ENCODE measurements around the gene SLC17A1. TPM values are rescaled to one million over a fixed set of nuclear protein-coding genes. Genes with fewer than 3 reads are reported as not detected.

Gene SLC17A1
- total RNA-seq, 4 donors from 2014 or later: not detected

GRCh38 chr6:25735261-25735660 is 96.6 kb downstream of the SLC17A1 start:
- no peak overlapping the region for H3K27ac ChIP-seq
- DNase-seq: no peak
- H3K9me3 ChIP-seq: no peaks in the 10 kb centered on the region
- no peak for TF ChIP-seq POLR2A (IDR thresholded peaks at IDR 0.05)
- TF ChIP-seq, protein P1, sequence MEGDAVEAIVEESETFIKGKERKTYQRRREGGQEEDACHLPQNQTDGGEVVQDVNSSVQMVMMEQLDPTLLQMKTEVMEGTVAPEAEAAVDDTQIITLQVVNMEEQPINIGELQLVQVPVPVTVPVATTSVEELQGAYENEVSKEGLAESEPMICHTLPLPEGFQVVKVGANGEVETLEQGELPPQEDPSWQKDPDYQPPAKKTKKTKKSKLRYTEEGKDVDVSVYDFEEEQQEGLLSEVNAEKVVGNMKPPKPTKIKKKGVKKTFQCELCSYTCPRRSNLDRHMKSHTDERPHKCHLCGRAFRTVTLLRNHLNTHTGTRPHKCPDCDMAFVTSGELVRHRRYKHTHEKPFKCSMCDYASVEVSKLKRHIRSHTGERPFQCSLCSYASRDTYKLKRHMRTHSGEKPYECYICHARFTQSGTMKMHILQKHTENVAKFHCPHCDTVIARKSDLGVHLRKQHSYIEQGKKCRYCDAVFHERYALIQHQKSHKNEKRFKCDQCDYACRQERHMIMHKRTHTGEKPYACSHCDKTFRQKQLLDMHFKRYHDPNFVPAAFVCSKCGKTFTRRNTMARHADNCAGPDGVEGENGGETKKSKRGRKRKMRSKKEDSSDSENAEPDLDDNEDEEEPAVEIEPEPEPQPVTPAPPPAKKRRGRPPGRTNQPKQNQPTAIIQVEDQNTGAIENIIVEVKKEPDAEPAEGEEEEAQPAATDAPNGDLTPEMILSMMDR (IDR thresholded peaks at IDR 0.05): no peak
- no peaks in the 10 kb centered on the region for H3K4me1 ChIP-seq
- intact Hi-C loops (cut with DNase I; ENCODE audit: low total_unique reads): no loop called here
- no peak overlapping the region for H3K4me3 ChIP-seq
- no peaks in the 10 kb centered on the region for H3K27me3 ChIP-seq
- no peaks in the 10 kb centered on the region for H3K36me3 ChIP-seq

Other genes with a start within 250 kb of the SLC17A1 start
- under 1 TPM in 1 of 4 donors, not detected in 3; 0.30 TPM for gene SCGN, start 179.8 kb downstream of the SLC17A1 start, total RNA-seq
- gene SLC17A4, start 77.3 kb downstream of the SLC17A1 start, total RNA-seq: under 1 TPM in 1 of 4 donors, not detected in 3; under 0.01 TPM
- not detected for gene SLC17A3, start 42.2 kb upstream of the SLC17A1 start, total RNA-seq
- gene SLC17A2, start 98.6 kb upstream of the SLC17A1 start, total RNA-seq: not detected
- 10 to 100 TPM in 3 of 4 donors, 1 to 10 TPM in 1; 9.1 to 18.5 (median 10.6) TPM for gene TRIM38, start 130.8 kb upstream of the SLC17A1 start, total RNA-seq

All from uterus (tissue), 4 donors.